CD4-positive, alpha-beta T cell treated with Interleukin-4 for 4 hours (primary cell): Measurements from ENCODE around the gene MOXD1.
"Not testable (repeated sequence)": the region's sequence is repeated elsewhere in the genome, so short reads cannot be mapped to it uniquely, and the experiment has no call there.

Experiments used
- DNase-seq: peaks from one replicate; pipeline ENCODE4 v3.0.0-alpha.2; 2020

MOXD1 gene

DNA sequence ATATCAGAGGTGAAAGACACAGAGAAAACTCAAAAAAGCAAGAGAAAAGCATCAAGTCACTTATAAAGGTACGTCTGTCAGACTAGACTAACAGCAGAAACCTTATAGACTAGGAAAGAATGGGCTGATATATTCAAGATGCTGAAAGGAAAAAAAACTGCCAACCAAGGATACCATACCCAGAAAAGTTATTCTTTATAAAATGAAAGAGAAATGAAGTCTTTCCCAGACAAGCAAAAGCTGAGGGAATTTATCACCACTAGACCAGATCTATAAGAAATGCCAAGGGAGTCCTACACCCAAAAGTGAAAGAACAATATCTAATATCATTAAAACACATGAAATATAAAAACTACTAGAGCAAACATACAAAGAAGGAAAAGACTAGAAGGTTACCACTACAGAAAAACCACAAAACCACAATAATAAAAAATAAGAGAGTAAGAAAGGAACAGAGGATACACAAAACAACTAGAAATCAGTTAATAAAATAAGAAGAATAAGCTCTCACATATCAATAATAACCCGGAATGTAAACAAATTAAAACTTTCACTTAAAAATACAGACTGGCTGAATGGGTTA lies 6.2 kb downstream of the MOXD1 start:
- no peak for DNase-seq

GRCh38 chr6:132392792-132393191 lies 8.5 kb downstream of the MOXD1 start:
- no peak for DNase-seq

DNA sequence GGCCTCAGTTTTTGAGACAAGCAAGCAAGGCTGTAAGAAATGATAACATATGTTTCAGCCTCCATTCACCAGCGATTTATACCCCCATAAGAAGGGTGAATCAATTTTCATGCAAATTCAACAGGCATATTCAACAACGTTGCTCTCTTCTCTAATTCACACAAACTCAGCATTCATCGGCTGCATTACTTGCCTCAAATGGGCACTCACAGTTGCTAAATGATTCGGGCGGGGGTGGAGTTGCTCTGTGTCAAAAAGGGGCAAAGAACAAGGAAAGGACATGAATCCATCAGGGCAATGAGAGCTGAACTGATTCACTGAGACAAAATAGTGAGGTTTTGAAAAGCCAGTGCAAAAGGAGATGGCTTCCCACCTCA lies 9.0 kb downstream of the MOXD1 start:
- no peak for DNase-seq

DNA sequence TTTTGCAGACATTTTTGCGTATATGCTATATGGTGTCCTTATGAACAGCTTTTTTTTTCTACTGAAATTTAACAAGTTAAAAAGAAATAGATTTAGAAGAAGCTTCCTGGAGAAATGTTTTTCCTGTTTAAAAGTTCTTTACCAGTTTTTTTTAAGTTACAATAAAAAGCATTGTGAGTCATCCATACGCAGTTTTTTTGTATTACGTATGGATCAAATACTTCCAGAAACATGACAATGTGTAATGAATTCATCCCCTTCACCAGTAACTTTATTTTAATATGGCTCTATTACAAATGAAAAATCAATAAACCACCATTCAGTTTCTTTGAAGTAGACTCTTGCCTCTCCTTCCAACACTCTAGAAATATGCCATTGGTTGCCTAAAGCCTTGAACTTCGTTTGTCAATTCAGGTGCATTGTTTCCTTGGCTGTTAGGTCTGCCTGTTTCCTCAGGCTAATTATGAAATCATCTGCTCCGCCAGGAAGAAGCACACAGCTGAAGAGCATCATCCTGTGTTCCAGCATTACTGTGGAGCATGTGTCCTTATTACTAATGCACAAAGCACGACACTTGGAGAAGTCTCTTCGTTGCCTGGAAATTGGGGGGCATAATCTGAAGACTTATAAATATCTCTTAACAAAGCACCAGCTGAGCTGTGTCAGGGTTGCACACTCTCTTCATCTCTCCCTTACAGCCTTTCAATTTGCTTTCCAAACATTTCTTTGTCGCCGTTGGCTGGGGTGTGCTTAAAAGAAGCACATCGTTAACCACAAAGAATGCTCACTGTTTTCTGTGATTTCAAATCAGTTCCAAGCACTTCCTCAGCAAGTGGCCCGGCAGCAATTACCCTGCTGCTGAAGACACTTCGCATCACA lies 9.6 kb downstream of the MOXD1 start:
- DNase-seq: no peak

GRCh38 chr6:132390451-132390850 lies 10.8 kb downstream of the MOXD1 start:
- no peak for DNase-seq

DNA sequence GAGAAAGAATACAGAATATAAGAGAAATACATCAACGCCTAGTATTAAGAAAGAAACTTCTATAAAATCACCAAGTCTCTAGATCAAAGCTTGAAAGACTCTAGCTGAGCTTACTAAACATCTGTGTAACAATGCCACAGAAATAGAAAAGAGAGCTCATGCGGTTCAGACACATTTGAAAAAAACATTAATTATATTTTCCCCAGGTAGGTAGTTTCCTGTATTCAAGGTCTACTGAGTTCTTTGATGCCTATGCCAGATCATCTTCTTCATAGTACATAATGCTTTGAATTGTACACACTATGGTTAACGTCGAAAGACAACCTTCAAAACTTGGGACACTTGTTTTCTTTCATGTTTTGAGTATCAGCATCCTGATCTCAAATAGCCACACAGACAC lies 11.3 kb downstream of the MOXD1 start:
- DNase-seq: no peak

GRCh38 chr6:132388291-132388690 lies 13.0 kb downstream of the MOXD1 start:
- DNase-seq: no peak

- DNase-seq: no peak
Measured at GRCh38 chr6:132382630-132383175, 18.6 kb downstream of the MOXD1 start.

DNA sequence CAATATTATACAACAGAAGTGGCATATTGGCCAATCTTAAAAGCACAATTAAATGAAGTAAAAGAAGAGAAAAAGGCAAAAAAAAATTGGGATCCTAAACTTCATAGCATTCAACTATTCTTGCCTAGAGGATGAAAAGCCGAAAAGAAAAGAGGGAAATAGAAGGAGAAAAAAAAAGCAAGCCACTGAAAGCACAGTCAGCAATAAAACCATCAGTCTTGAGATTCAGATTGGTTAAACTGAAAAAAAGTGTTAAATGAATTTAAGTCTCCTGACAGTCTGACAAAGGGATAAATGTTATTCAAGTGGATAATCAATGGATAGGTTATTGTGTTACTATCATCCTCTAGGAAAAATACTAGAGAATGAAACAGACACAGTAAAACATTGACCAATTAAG lies 19.9 kb downstream of the MOXD1 start:
- DNase-seq: no peak

DNA sequence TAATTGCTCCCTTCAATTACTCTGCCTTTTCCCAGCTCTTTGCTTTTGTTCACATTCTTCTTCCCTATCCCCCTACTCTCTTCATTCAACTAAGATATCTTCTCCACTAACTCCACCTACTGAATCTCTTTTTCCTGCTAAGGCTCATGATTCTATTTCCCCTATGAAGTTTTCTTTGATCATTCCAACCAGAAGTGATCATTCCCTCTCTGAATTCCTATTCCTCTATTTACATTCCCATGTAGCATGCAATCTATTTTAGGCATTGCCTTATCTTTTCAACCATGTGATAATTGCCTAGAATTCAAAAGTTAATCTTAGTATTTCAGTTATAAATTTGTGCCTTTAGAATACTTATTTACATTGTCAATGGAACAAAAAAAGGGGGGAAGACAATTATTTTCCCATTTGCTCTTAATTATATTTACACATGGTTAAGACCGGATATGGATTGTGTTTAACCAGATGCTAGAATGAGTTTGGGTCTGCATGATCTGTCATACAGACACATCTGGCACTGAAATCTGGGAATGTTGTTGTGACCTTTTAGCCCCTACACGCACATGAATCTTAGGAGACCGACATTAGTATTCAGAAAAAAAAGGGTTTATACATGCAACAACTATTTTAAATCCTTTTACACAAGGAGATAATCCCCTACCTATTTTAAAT lies 20.8 kb downstream of the MOXD1 start:
- no peak for DNase-seq

GRCh38 chr6:132369526-132369925 lies 31.7 kb downstream of the MOXD1 start:
- DNase-seq: no peak

- DNase-seq: no peak
Measured at GRCh38 chr6:132368916-132369481, 32.3 kb downstream of the MOXD1 start.

DNA sequence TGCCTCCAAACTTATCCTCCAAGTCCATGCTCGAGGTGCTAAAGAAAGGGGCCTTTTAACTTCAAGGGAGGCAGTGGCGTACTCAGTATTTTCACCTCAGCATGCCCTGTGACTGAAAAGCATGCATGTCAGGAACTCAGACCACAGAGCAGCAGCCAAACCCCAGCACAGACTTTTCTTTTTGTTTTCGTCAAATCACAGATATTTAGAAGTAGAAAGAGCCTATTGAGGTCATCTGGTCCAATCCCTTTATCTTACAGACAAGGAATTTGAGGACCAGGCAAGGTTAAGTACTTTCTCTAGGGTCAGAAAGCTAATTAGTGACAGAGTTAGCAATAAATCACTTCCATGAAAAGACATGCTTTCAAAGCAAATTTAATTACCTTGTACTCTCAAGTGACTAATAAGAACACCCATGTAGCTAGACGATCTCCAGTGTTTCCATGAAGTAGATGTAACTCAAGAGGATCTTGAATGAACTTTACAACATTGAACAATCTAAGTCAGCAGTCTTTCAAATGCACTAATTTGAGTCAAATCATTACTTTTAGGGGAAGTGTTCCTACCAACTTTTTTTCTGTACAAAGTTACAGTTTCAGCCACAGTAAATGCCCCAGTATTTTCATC lies 35.9 kb downstream of the MOXD1 start:
- no peak for DNase-seq

DNA sequence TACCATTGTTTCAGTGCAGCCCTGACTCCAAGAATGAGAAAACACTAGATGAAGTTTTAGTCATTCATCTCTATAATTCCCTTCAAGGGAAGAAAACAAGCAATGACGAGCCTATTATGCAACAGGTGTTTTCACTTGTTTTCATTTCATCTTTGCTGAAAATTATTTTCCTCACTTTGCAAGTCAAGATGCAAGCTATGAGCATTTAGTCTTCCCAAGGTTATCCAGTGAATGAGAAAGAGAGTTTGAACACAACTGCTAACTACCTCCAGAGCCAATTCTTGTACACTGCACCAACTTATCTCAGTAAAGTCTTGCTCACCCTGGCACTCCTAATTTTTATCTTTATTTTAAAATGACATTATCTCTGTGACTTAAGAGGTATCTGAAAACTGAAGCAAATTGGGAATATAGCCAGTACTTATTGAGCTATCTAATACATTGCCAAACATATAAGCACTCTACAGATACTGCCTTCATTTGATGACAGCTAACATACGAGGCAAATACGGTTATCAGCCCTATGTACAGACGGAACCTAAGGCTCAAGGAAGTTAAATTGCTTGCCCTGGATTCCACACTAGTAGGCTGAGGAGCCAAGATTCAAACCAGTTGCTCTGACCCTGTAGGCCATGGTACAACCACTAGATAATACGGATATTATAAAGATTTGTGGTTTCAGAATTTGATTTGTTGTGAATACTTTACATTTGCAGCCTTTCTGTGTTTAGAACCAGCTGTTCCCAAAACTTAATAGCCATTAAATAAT lies 36.8 kb downstream of the MOXD1 start:
- no peak for DNase-seq

- no peak for DNase-seq
Measured at GRCh38 chr6:132362442-132363185, 38.7 kb downstream of the MOXD1 start.

- no peak for DNase-seq
Measured at GRCh38 chr6:132361101-132361500, 40.2 kb downstream of the MOXD1 start.

DNA sequence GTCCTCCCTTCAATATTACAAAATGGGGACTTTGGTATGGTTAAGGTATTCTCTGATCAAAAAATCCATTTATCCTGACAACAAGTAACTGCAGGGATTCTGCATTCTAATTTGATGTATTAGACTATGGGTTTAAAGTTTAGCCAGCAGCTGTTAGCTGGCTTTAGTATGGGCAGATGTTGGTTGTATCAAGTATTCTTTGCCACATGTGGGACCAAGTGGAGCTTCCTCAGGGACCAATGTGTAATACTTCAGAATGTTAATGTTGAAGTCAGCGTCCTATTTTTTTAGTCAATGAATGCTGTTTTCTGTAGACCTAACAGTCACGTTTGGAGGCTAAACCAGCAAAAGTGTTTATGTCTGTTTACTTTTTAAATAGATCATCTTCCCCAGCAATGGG lies 41.4 kb downstream of the MOXD1 start:
- no peak for DNase-seq

DNA sequence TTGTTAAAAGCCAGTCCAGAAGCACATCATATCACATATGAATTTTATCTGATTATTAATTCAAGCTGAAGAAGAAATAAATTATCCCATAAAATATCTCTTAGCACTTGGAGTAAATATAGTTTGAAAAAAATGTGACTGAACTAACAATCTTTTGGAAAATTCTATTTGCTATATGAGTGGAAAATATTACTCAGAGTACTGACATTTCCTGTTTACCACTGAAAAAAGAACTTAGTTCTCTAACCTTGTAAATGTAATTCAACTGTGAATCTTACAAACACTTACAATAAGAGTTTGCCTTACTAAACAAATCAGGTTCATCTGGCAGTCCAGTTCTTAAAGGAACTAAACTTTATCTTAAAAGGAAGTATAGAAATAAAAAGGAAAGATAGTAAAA lies 44.2 kb downstream of the MOXD1 start:
- no peak for DNase-seq

GRCh38 chr6:132354517-132355167 lies 46.6 kb downstream of the MOXD1 start:
- DNase-seq: peak; percentile 19

GRCh38 chr6:132351986-132352385 lies 49.3 kb downstream of the MOXD1 start:
- DNase-seq: not testable (repeated sequence)

GRCh38 chr6:132348231-132348630 lies 53.0 kb downstream of the MOXD1 start:
- DNase-seq: no peak
